Endothelial cell of umbilical vein (primary cell): ENCODE results near the gene CEACAM1. TPM values are rescaled to one million over a fixed set of nuclear protein-coding genes. Genes with fewer than 3 reads are reported as not detected.
"Not testable (repeated sequence)": the region's sequence is repeated elsewhere in the genome, so short reads cannot be mapped to it uniquely, and the experiment has no call there.

ENCODE experiments used
- BruUV-seq: library from RNA; stranded (reverse); fragments of 400-500 nt; replicated peaks from 2 replicates; lab custom pipeline; 2021; lab: Mats Ljungman, UMichigan
- CTCF ChIA-PET: fragments of 300-600, 350-600 bp; sonication (Branson Sonifier 250); formaldehyde crosslinking; loops from one replicate; lab custom pipeline; 2021; ENCODE audit warnings: antibody characterized with exemption, inconsistent platforms; lab: Charles Lee
- POLR2A ChIA-PET: fragments of 300-600, 350-600 bp; sonication (Branson Sonifier 250); formaldehyde crosslinking; loops from one replicate; lab custom pipeline; 2021; ENCODE audit warnings: antibody characterized with exemption, inconsistent platforms; lab: Charles Lee
- DNase-seq: peaks from one replicate; pipeline ENCODE4 v3.0.0-alpha.2; 2011; ENCODE audit warnings: low read depth, low spot score
- FAIRE-seq: peaks from 2 replicates; lab custom pipeline; 2011; peaks lifted over from hg19 to GRCh38; lab: Jason Lieb, UNC
- H2AFZ ChIP-seq: 2 replicates; pipeline ENCODE4 v1.6.0; 2012; ENCODE audit warnings: low read depth, low read length, control low read depth, inconsistent platforms
- H3K27ac ChIP-seq: 2 replicates; pipeline ENCODE4 v1.5.1; 2011; ENCODE audit warnings: low read depth, mild to moderate bottlenecking, control low read depth, low read length, moderate library complexity; ENCODE audit not compliant: insufficient read depth
- H3K27me3 ChIP-seq, 2 experiments: 2 replicates each; pipeline versions ENCODE4 v1.6.0 to v1.6.1; 2011; ENCODE audit warnings: low read length in 2 of 2, mixed read lengths in 1 of 2; ENCODE audit not compliant: control insufficient read depth in 2 of 2, insufficient read depth in 2 of 2
- H3K36me3 ChIP-seq, 2 experiments: 2 replicates in 1 of 2; 3 replicates in 1 of 2; pipeline ENCODE4 v1.5.1; 2011; ENCODE audit warnings: low read length in 2 of 2, mild to moderate bottlenecking in 1 of 2, moderate library complexity in 1 of 2; ENCODE audit not compliant: control insufficient read depth in 2 of 2, insufficient read depth in 2 of 2; ENCODE audit errors: extremely low read depth in 1 of 2
- H3K4me1 ChIP-seq: 3 replicates; pipeline ENCODE4 v1.5.1; 2011; ENCODE audit warnings: mild to moderate bottlenecking, low read length; ENCODE audit not compliant: control insufficient read depth, insufficient read depth; ENCODE audit errors: extremely low read depth
- H3K4me2 ChIP-seq: 2 replicates; pipeline ENCODE4 v1.6.1; 2011; ENCODE audit warnings: low read length, control low read depth, mixed read lengths; ENCODE audit not compliant: insufficient read depth
- H3K4me3 ChIP-seq, 3 experiments: fragments of 200-600 bp in 1 of 3; sonication (generic), shearing (Covaris generic) in 1 of 3; replicated peaks in 1 of 3; 2 replicates each; pipeline ENCODE4 v1.5.1; 2011 to 2016; ENCODE audit warnings: control low read depth in 3 of 3, low read length in 3 of 3, mild to moderate bottlenecking in 2 of 3, inconsistent platforms in 1 of 3, low read depth in 1 of 3, moderate library complexity in 1 of 3; ENCODE audit not compliant: insufficient read depth in 1 of 3
- H3K79me2 ChIP-seq: 2 replicates; pipeline ENCODE4 v1.6.0; 2012; ENCODE audit warnings: low read length, inconsistent platforms; ENCODE audit not compliant: control insufficient read depth, insufficient read depth
- H3K9ac ChIP-seq: replicated peaks from 2 replicates; pipeline ENCODE3; 2011; ENCODE audit warnings: low read length, control low read depth; ENCODE audit not compliant: insufficient read depth; ENCODE audit errors: extremely low read depth
- H3K9me1 ChIP-seq: replicated peaks from 3 replicates; pipeline ENCODE4 v1.6.0; 2011; ENCODE audit warnings: mild to moderate bottlenecking, low read length; ENCODE audit not compliant: control insufficient read depth, insufficient read depth; ENCODE audit errors: extremely low read depth
- H3K9me3 ChIP-seq: replicated peaks from 2 replicates; pipeline ENCODE4 v1.5.1; 2012; ENCODE audit warnings: low read length, inconsistent platforms; ENCODE audit not compliant: control insufficient read depth, insufficient read depth
- H4K20me1 ChIP-seq: replicated peaks from 2 replicates; pipeline ENCODE3; 2011; ENCODE audit warnings: mild to moderate bottlenecking, low read length; ENCODE audit not compliant: control insufficient read depth, insufficient read depth; ENCODE audit errors: extremely low read depth
- CTCF ChIP-seq, 2 donors: IDR thresholded peaks; 1 replicate in 1 of 2; 2 replicates in 1 of 2; pipeline ENCODE4 v1.5.1; 2011; ENCODE audit warnings: low read length in 2 of 2, mild to moderate bottlenecking in 2 of 2, moderate library complexity in 2 of 2, control low read depth in 1 of 2, inconsistent platforms in 1 of 2, low read depth in 1 of 2; ENCODE audit not compliant: insufficient read depth in 1 of 2; ENCODE audit errors: extremely low read depth in 1 of 2
- EZH2 ChIP-seq: IDR thresholded peaks from 2 replicates; pipeline ENCODE4 v1.6.1; 2012; ENCODE audit warnings: borderline replicate concordance, low read depth, mild to moderate bottlenecking, moderate library complexity, low read length, inconsistent platforms; ENCODE audit not compliant: severe bottlenecking
- FOS ChIP-seq: IDR thresholded peaks from 2 replicates; pipeline ENCODE4 v1.6.1; 2011; ENCODE audit warnings: mild to moderate bottlenecking, low read length, moderate library complexity, borderline replicate concordance; ENCODE audit not compliant: insufficient read depth
- GATA2 ChIP-seq: IDR thresholded peaks from 2 replicates; pipeline ENCODE4 v1.7.0; 2011; ENCODE audit warnings: low read depth, mild to moderate bottlenecking, moderate library complexity, mixed read lengths, low read length; ENCODE audit not compliant: insufficient read length, insufficient read depth
- JUN ChIP-seq: IDR thresholded peaks from 2 replicates; pipeline ENCODE4 v1.6.1; 2011; ENCODE audit warnings: borderline replicate concordance, low read depth; ENCODE audit not compliant: insufficient read length, insufficient read depth
- MAX ChIP-seq: IDR thresholded peaks from 2 replicates; pipeline ENCODE4 v1.6.1; 2011; ENCODE audit not compliant: insufficient read depth, insufficient read length
- MYC ChIP-seq: IDR thresholded peaks from one replicate; pipeline ENCODE4 v1.6.1; 2011; ENCODE audit warnings: mild to moderate bottlenecking, low read depth, low read length
- POLR2A ChIP-seq: IDR thresholded peaks from 2 replicates; pipeline ENCODE4 v1.6.1; 2012; ENCODE audit warnings: low read depth, mild to moderate bottlenecking, control low read depth, low read length
- POLR2AphosphoS5 ChIP-seq: IDR thresholded peaks from 2 replicates; pipeline ENCODE4 v1.6.1; 2012; ENCODE audit warnings: low read depth, mild to moderate bottlenecking, control low read depth, low read length, moderate library complexity; ENCODE audit not compliant: insufficient read depth
- dilution Hi-C: fragments of 300-500 bp; cut with MboI; formaldehyde crosslinking; loops from one replicate; pipeline ENCODE4 v1.15.0; 2019; ENCODE audit warnings: low sequenced_read_pairs; ENCODE audit not compliant: extremely low pct_ligation_motif_present
- intact Hi-C: fragments of 100-400 bp; cut with micrococcal nuclease; formaldehyde crosslinking; loops from one replicate; pipeline ENCODE4 v1.10.0; 2022
- polyA plus RNA-seq, 4 experiments: library from polyadenylated mRNA; depleted of rRNA in 3 of 4; stranded (reverse) in 3 of 4; unstranded in 1 of 4; fragments of >200 nt; gene quantifications; 2 replicates each; pipeline versions ENCODE4 v1.2.1 to v1.2.3, GENCODE V29; 2011 to 2012; ENCODE audit warnings: missing spikeins in 1 of 4
- total RNA-seq: library from RNA; stranded (reverse); gene quantifications from 2 replicates; pipeline ENCODE4 v1.2.3, GENCODE V29; 2021

Gene CEACAM1
- total and polyA plus RNA-seq, 2 donors (not counting 3 experiments of a cell fraction or from before 2014, with no cell fraction given): 3.5 to 3.6 TPM

GRCh38 chr19:42557386-42557871 is 29.1 kb upstream of the CEACAM1 start:
- H3K4me3 ChIP-seq, H3K79me2 ChIP-seq, H3K9ac ChIP-seq, H3K27ac ChIP-seq, H3K4me2 ChIP-seq, H3K9me3 ChIP-seq, H3K27me3 ChIP-seq, BruUV-seq, H4K20me1 ChIP-seq, H3K4me1 ChIP-seq, POLR2A ChIA-PET, DNase-seq, H3K9me1 ChIP-seq, dilution Hi-C loops, intact Hi-C loops, H2AFZ ChIP-seq, H3K36me3 ChIP-seq, CTCF ChIA-PET, FAIRE-seq: not testable (repeated sequence)

GRCh38 chr19:42555801-42556200 is 27.5 kb upstream of the CEACAM1 start:
- Histone ChIP-seq H3K4me3 (no peak overlapping the region), H2AFZ (no peak overlapping the region), H3K9ac (no peak overlapping the region), H3K79me2 (no peaks in the 10 kb centered on the region), H3K4me2 (no peak overlapping the region), H3K9me3 (no peaks in the 10 kb centered on the region), H3K9me1 (no peaks in the 10 kb centered on the region), H3K27me3 (no peaks in the 10 kb centered on the region), H3K27ac (no peak overlapping the region), H3K36me3 (no peaks in the 10 kb centered on the region), H3K4me1 (no peaks in the 10 kb centered on the region), H4K20me1 (no peaks in the 10 kb centered on the region)
- dilution Hi-C loops: no loop called here
- intact Hi-C loops: no loop called here
- no TSS peak for BruUV-seq
- FAIRE-seq: no peak
- no peak for DNase-seq
- CTCF ChIA-PET: interaction anchor here (0.7 kb wide), 1 partner anchor 31 kb away, joined by 3 read pairs; no protein-coding TSS in a partner anchor
- TF ChIP-seq GATA2: no peak
- TF ChIP-seq FOS: no peak
- no peak for TF ChIP-seq POLR2AphosphoS5
- TF ChIP-seq CTCF (IDR thresholded peaks at IDR 0.05; ENCODE audit: extremely low read depth in 1 of 2, insufficient read depth in 1 of 2, low read depth in 1 of 2, low read length in 2 of 2): no peak
- no peak for TF ChIP-seq MYC
- TF ChIP-seq EZH2: no peak
- no peak for TF ChIP-seq JUN
- no peak for TF ChIP-seq POLR2A
- no peak for TF ChIP-seq MAX
- POLR2A ChIA-PET: no interaction called here
